Measurements from ENCODE around the gene SLC6A9. TPM values are rescaled to one million over a fixed set of nuclear protein-coding genes. Genes with fewer than 3 reads are reported as not detected.

Gene SLC6A9
- polyA plus RNA-seq, 4 donors: 0.81 to 15.7 (median 2.0) TPM

DNA sequence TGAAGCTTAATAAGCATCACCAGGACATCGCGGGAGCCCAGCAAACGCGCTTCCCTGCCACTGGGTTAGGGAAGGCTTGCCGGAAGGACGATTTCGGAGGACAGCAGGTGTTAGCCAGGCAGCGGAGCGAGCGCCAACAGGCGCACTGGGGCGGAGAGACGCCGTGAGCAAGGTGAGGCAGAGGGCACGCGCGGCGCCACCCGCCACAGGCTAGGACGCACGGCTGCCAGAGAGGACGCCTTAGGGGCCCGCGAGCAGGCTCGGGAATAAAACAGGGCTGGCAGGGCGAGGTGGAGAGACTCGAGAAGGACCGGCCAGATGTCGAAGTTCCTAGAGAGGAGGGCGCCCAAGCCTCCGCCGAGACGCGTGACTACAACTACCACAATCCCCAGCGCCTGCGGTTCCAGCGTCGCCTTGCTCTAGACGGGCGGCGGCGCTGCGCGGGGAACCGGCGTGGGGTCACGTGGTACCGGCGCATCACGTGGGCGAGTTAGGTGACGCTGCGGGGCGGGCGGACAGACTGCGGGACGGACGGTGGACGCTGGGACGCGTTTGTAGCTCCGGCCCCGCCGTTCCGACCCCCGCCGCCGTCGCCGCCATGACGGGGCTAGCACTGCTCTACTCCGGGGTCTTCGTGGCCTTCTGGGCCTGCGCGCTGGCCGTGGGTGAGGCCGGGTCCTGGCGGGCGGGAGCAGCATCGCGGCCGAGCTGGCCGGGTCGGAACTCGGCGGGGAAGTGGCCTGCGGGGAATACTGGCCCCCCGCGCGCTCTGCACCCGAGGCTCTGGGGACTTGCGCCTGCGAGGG lies 56.6 kb downstream of the SLC6A9 start, which contains the start of gene ATP6V0B:
ATP6V0B (plus strand) TSS at position 518 of the 806 bp plus-strand sequence; CDS start at position 599, 81 bp downstream.
- Histone ChIP-seq H3K36me3 (ENCODE audit: control insufficient read depth in 3 of 3, insufficient read depth in 2 of 3, low read depth in 1 of 3, low read length in 3 of 3) (peaks cover 0 to 48% (median 3%) of the 10 kb centered on the region in 3 donors), H3K27me3 (ENCODE audit: control insufficient read depth in 3 of 3, insufficient read depth in 3 of 3, low read length in 3 of 3) (no peaks in the 10 kb centered on the region), H3K9me3 (ENCODE audit: control insufficient read depth in 2 of 2, insufficient read depth in 1 of 2, low read depth in 1 of 2, low read length in 1 of 2) (no peaks in the 10 kb centered on the region), H3K27ac (ENCODE audit: low read depth in 1 of 3, low read length in 2 of 3) (peak within 1 kb of the TSS; percentile 90 to 93 (median 91)), H3K4me3 (ENCODE audit: low read depth in 1 of 3, low read length in 3 of 3) (peak within 1 kb of the TSS; percentile 90 to 96 (median 90)), H3K4me1 (ENCODE audit: control insufficient read depth in 3 of 3, insufficient read depth in 2 of 3, low read depth in 1 of 3, low read length in 2 of 3) (peaks cover 21 to 42% (median 21%) of the 10 kb centered on the region in 3 donors)
- DNase-seq (peak; percentile 95 to 98), FAIRE-seq (no peak)
- 0% methylated on average over 83 to 93 of the region's 93 CpGs for WGBS, 3 donors

DNA sequence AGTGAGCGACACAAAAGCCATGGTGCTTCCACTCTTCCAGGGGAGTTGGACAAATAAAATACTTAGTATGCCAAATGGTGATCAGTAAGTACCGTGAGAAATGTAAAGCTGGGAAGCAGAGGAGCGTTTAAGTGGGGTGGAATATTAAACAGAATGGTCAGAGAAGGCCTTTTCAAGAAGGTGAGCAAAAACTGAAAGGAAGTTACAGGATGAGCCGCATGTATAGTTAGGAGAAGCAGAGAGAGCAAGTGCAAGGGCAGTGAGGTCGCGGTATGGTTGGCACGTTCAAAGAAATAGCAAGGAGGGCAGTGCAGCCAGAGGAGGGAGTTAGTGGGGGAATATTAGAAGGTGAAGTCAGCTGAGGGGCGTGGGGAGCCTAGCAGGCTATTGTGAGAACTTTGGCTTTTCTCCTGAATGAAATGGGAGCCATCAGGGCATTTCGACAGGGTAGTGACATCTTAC lies 57.2 kb downstream of the SLC6A9 start:
- Histone ChIP-seq H3K27me3 (ENCODE audit: control insufficient read depth in 3 of 3, insufficient read depth in 3 of 3, low read length in 3 of 3) (no peaks in the 10 kb centered on the region), H3K4me3 (ENCODE audit: low read depth in 1 of 3, low read length in 3 of 3) (peak overlapping the region; percentile 90 to 96 (median 90)), H3K4me1 (ENCODE audit: control insufficient read depth in 3 of 3, insufficient read depth in 2 of 3, low read depth in 1 of 3, low read length in 2 of 3) (peaks cover 21 to 42% (median 21%) of the 10 kb centered on the region in 3 donors), H3K9me3 (ENCODE audit: control insufficient read depth in 2 of 2, insufficient read depth in 1 of 2, low read depth in 1 of 2, low read length in 1 of 2) (no peaks in the 10 kb centered on the region), H3K36me3 (ENCODE audit: control insufficient read depth in 3 of 3, insufficient read depth in 2 of 3, low read depth in 1 of 3, low read length in 3 of 3) (peaks cover 0 to 48% (median 3%) of the 10 kb centered on the region in 3 donors), H3K27ac (ENCODE audit: low read depth in 1 of 3, low read length in 2 of 3) (peak overlapping the region; percentile 90 to 93 (median 91))
- no peak for FAIRE-seq
- DNase-seq: no peak
- WGBS, 3 donors: 22 to 36% (median 29%) methylated on average over 9 of the region's 9 CpGs

DNA sequence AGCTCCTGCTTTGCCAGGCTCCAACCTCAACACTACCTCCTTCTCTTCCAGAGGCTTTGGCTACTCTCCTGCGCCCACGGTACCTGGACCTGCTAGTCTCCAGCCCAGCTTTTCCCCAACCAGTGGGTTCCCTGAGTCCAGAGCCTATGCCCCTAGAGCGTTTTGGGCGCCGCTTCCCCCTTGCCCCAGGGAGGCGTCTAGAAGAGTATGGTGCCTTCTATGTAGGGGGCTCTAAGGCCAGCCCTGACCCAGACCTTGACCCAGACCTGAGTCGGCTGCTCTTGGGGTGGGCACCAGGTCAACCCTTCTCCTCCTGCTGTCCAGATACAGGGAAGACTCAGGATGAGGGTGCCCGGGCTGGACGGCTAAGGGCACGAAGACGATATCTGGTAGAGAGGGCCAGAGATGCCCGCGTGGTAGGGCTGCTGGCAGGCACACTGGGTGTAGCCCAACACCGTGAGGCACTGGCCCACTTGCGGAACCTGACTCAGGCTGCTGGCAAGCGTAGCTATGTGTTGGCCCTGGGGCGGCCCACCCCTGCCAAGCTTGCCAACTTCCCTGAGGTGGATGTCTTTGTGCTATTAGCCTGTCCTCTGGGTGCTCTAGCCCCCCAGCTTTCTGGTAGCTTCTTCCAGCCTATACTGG lies 59.8 kb downstream of the SLC6A9 start:
- DNase-seq (no peak), FAIRE-seq (no peak)
- WGBS, 3 donors: 95 to 97% (median 97%) methylated on average over 17 of the region's 17 CpGs
- H3K36me3 ChIP-seq (ENCODE audit: control insufficient read depth in 3 of 3, insufficient read depth in 2 of 3, low read depth in 1 of 3, low read length in 3 of 3): peaks cover 0 to 46% (median 0%) of the 10 kb centered on the region in 3 donors
- H3K4me1 ChIP-seq (ENCODE audit: control insufficient read depth in 3 of 3, insufficient read depth in 2 of 3, low read depth in 1 of 3, low read length in 2 of 3): peaks cover 16 to 19% (median 16%) of the 10 kb centered on the region in 3 donors
- peaks cover 0 to 8% of the 10 kb centered on the region in 2 donors for H3K9me3 ChIP-seq (ENCODE audit: control insufficient read depth in 2 of 2, insufficient read depth in 1 of 2, low read depth in 1 of 2, low read length in 1 of 2)
- no peaks in the 10 kb centered on the region for H3K27me3 ChIP-seq (ENCODE audit: control insufficient read depth in 3 of 3, insufficient read depth in 3 of 3, low read length in 3 of 3)
- no peak overlapping the region for H3K27ac ChIP-seq (ENCODE audit: low read depth in 1 of 3, low read length in 2 of 3)
- H3K4me3 ChIP-seq (ENCODE audit: low read depth in 1 of 3, low read length in 3 of 3): no peak overlapping the region

DNA sequence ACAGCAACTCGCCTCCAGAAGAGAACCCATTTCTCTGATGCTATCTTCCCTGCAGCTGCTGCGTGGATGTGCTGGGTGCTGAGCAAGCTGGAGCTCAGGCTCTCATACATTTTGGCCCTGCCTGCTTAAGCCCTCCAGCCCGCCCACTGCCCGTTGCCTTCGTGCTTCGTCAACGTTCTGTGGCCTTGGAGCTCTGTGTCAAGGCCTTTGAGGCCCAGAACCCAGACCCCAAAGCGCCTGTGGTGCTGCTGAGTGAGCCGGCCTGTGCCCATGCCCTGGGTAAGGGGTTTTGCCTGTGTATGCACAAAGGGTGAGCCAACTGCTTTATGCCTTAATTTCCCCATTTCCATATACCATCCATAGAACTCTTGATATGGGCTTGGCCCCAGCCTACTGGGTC lies 60.4 kb downstream of the SLC6A9 start:
- Histone ChIP-seq H3K9me3 (ENCODE audit: control insufficient read depth in 2 of 2, insufficient read depth in 1 of 2, low read depth in 1 of 2, low read length in 1 of 2) (peaks cover 0 to 8% of the 10 kb centered on the region in 2 donors), H3K4me3 (ENCODE audit: low read depth in 1 of 3, low read length in 3 of 3) (no peak overlapping the region), H3K27me3 (ENCODE audit: control insufficient read depth in 3 of 3, insufficient read depth in 3 of 3, low read length in 3 of 3) (no peaks in the 10 kb centered on the region), H3K27ac (ENCODE audit: low read depth in 1 of 3, low read length in 2 of 3) (no peak overlapping the region), H3K4me1 (ENCODE audit: control insufficient read depth in 3 of 3, insufficient read depth in 2 of 3, low read depth in 1 of 3, low read length in 2 of 3) (peaks cover 10 to 13% (median 12%) of the 10 kb centered on the region in 3 donors), H3K36me3 (ENCODE audit: control insufficient read depth in 3 of 3, insufficient read depth in 2 of 3, low read depth in 1 of 3, low read length in 3 of 3) (peaks cover 0 to 46% (median 0%) of the 10 kb centered on the region in 3 donors)
- 87 to 90% (median 87%) methylated on average over 9 of the region's 9 CpGs for WGBS, 3 donors
- DNase-seq (no peak), FAIRE-seq (no peak)

DNA sequence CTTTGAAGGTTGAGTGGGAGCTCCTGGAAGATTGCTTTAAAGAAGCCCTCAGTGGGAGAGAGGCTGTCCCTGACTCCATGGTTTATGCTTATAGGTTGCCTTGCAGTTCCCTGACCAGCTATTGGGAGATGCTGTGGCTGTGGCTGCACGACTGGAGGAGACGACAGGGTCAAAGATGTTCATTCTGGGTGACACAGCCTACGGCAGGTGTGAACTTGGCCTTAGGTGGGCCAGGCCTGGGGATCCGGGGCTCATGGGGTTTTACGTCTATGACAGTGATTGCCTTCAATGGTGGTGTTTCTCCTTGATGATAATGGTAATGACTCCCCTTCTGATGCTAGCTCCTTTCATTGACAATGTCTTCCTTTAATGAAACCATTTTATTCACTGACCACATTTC lies 60.8 kb downstream of the SLC6A9 start:
- 26 to 48% (median 32%) methylated on average over 5 of the region's 5 CpGs for WGBS, 3 donors
- Histone ChIP-seq H3K36me3 (ENCODE audit: control insufficient read depth in 3 of 3, insufficient read depth in 2 of 3, low read depth in 1 of 3, low read length in 3 of 3) (peaks cover 0 to 49% (median 0%) of the 10 kb centered on the region in 3 donors), H3K27me3 (ENCODE audit: control insufficient read depth in 3 of 3, insufficient read depth in 3 of 3, low read length in 3 of 3) (no peaks in the 10 kb centered on the region), H3K27ac (ENCODE audit: low read depth in 1 of 3, low read length in 2 of 3) (no peak overlapping the region), H3K9me3 (ENCODE audit: control insufficient read depth in 2 of 2, insufficient read depth in 1 of 2, low read depth in 1 of 2, low read length in 1 of 2) (peaks cover 0 to 8% of the 10 kb centered on the region in 2 donors), H3K4me1 (ENCODE audit: control insufficient read depth in 3 of 3, insufficient read depth in 2 of 3, low read depth in 1 of 3, low read length in 2 of 3) (peaks cover 6 to 11% (median 9%) of the 10 kb centered on the region in 3 donors), H3K4me3 (ENCODE audit: low read depth in 1 of 3, low read length in 3 of 3) (peak overlapping the region; percentile 67 to 74 (median 70))
- FAIRE-seq: no peak
- DNase-seq: no peak

DNA sequence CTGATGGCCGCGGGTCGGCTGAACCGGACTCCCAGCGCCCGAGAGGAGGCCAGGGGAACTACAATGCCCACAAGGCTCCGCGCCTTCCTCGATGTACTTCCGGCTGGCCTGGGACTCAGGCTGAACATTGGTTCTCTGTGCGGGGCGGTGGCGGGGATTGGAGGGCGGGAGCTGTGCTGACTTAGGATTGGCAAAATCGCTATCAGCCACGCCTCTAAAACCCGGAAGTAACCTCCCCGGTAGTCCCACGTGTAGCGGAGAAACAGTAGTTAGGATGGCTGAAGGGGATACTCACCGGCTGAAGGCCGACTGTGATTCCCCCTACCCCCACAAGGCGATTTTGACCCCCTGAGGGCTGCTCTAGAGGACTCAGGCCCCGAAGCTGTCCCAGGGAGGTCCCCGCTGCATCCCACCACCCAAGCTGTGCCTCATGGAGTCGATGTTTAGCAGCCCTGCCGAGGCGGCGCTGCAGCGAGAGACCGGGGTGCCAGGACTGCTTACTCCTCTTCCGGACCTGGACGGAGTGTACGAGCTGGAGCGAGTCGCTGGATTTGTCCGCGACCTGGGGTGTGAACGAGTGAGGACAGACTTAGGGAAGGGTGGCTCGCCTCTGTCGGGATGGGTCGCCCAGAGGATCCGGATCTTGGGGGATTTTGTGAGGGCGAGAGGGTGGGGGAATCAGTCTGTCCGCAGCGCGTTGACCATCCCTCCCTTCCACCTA lies 61.4 kb downstream of the SLC6A9 start, which contains the start of gene DPH2:
DPH2 (plus strand) TSS at position 265 of the 721 bp plus-strand sequence; CDS start at position 431, 166 bp downstream.
- H3K4me1 ChIP-seq (ENCODE audit: control insufficient read depth in 3 of 3, insufficient read depth in 2 of 3, low read depth in 1 of 3, low read length in 2 of 3): peaks cover 6 to 11% (median 9%) of the 10 kb centered on the region in 3 donors
- H3K27ac ChIP-seq (ENCODE audit: low read depth in 1 of 3, low read length in 2 of 3): no peak within 1 kb of the TSS
- peaks cover 0 to 49% (median 0%) of the 10 kb centered on the region in 3 donors for H3K36me3 ChIP-seq (ENCODE audit: control insufficient read depth in 3 of 3, insufficient read depth in 2 of 3, low read depth in 1 of 3, low read length in 3 of 3)
- DNase-seq: peak; percentile 97
- FAIRE-seq: no peak
- peaks cover 0 to 8% of the 10 kb centered on the region in 2 donors for H3K9me3 ChIP-seq (ENCODE audit: control insufficient read depth in 2 of 2, insufficient read depth in 1 of 2, low read depth in 1 of 2, low read length in 1 of 2)
- H3K27me3 ChIP-seq (ENCODE audit: control insufficient read depth in 3 of 3, insufficient read depth in 3 of 3, low read length in 3 of 3): no peaks in the 10 kb centered on the region
- WGBS, 3 donors: 0 to 1% (median 1%) methylated on average over 46 to 47 of the region's 47 CpGs
- H3K4me3 ChIP-seq (ENCODE audit: low read depth in 1 of 3, low read length in 3 of 3): peak within 1 kb of the TSS; percentile 67 to 74 (median 70)

DNA sequence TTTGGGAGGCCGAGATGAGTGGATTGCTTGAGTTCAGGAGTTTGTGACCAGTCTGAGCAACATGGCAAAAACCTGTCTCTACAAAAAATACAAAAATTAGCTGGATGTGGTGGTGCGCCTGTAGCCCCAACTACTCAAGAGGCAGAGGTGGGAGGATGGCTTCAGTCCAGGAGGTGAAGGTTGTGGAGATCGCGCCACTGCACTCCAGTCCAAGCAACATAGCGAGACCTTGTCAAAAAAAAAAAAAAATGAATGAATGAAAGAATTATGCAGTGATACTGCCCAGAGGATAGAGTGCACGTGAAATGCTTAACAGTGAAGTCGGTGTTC lies 61.9 kb downstream of the SLC6A9 start:
- FAIRE-seq (no peak), DNase-seq (no peak)
- peaks cover 0 to 53% (median 0%) of the 10 kb centered on the region in 3 donors for H3K36me3 ChIP-seq (ENCODE audit: control insufficient read depth in 3 of 3, insufficient read depth in 2 of 3, low read depth in 1 of 3, low read length in 3 of 3)
- H3K27ac ChIP-seq (ENCODE audit: low read depth in 1 of 3, low read length in 2 of 3): no peak overlapping the region
- peaks cover 6 to 11% (median 9%) of the 10 kb centered on the region in 3 donors for H3K4me1 ChIP-seq (ENCODE audit: control insufficient read depth in 3 of 3, insufficient read depth in 2 of 3, low read depth in 1 of 3, low read length in 2 of 3)
- WGBS, 3 donors: 58 to 67% (median 60%) methylated on average over 7 of the region's 7 CpGs
- peaks cover 0 to 8% of the 10 kb centered on the region in 2 donors for H3K9me3 ChIP-seq (ENCODE audit: control insufficient read depth in 2 of 2, insufficient read depth in 1 of 2, low read depth in 1 of 2, low read length in 1 of 2)
- H3K27me3 ChIP-seq (ENCODE audit: control insufficient read depth in 3 of 3, insufficient read depth in 3 of 3, low read length in 3 of 3): no peaks in the 10 kb centered on the region
- H3K4me3 ChIP-seq (ENCODE audit: low read depth in 1 of 3, low read length in 3 of 3): peak overlapping the region in 1 of 3 donors; percentile 70
